Heart right ventricle (tissue), 16 donors: Measurements from ENCODE around the gene BACH1. TPM values are rescaled to one million over a fixed set of nuclear protein-coding genes. Genes with fewer than 3 reads are reported as not detected.

ENCODE experiments used
- ATAC-seq, 8 donors: fragments of 200-7000 bp; cut with Tn5 transposase; one replicate each; pipeline ENCODE4 v1.9.1; 2020; ENCODE audit warnings: mild to moderate bottlenecking in 8 of 8, moderate library complexity in 8 of 8, moderate number of reproducible peaks in 1 of 8
- DNase-seq, 2 donors: peaks; one replicate each; pipeline ENCODE4 v3.0.0-alpha.2; 2020
- H3K27ac ChIP-seq, 10 donors: fragments of 200-600 bp; sonication (generic) in 2 of 10; one replicate each; pipeline versions ENCODE4 v1.5.0 to v1.8.0; 2020 to 2022; ENCODE audit warnings: mild to moderate bottlenecking in 3 of 10
- H3K27me3 ChIP-seq, 7 donors: fragments of 200-600 bp; one replicate each; pipeline ENCODE4 v1.8.0; 2021 to 2022; ENCODE audit warnings: mild to moderate bottlenecking in 2 of 7
- H3K36me3 ChIP-seq, 9 donors: fragments of 200-600 bp; sonication (generic) in 1 of 9; one replicate each; pipeline versions ENCODE4 v1.5.0 to v1.8.0; 2020 to 2022; ENCODE audit warnings: mild to moderate bottlenecking in 2 of 9
- H3K4me1 ChIP-seq, 9 donors: fragments of 200-600 bp; sonication (generic) in 1 of 9; one replicate each; pipeline versions ENCODE4 v1.5.0 to v1.8.0; 2020 to 2022; ENCODE audit warnings: mild to moderate bottlenecking in 4 of 9
- H3K4me3 ChIP-seq, 10 donors: fragments of 200-600 bp; sonication (generic) in 2 of 10; one replicate each; pipeline versions ENCODE4 v1.5.0 to v1.8.0; 2020 to 2022; ENCODE audit warnings: mild to moderate bottlenecking in 7 of 10, moderate library complexity in 2 of 10
- H3K9me3 ChIP-seq, 11 donors: fragments of 200-600 bp in 10 of 11; sonication (generic) in 2 of 11; one replicate each; pipeline versions ENCODE4 v1.5.0 to v1.8.0; 2013 to 2022; ENCODE audit warnings: mild to moderate bottlenecking in 2 of 11, control low read depth in 1 of 11, moderate library complexity in 1 of 11
- WGBS, 2 donors: extraction: QIAGEN DNeasy Blood & Tissue Kit; methylation state at CpG; one replicate each; pipeline ENCODE4 v1.1.7; 2013; ENCODE audit warnings: inconsistent platforms in 1 of 2; 5-methylcytosine and 5-hydroxymethylcytosine counted together
- intact Hi-C, 10 donors: fragments of 100-400 bp; cut with DNase I; formaldehyde crosslinking; loops; one replicate each; pipeline versions ENCODE4 v1.11.1 to v1.14.2; 2022
- polyA plus RNA-seq, 2 donors: library from polyadenylated mRNA; stranded (reverse); fragments of 200-250 nt; gene quantifications; one replicate each; pipeline ENCODE4 v1.2.3, GENCODE V29; 2013
- total RNA-seq, 10 donors: library from RNA; stranded (reverse); fragmentation: NEBNext Ultra II Directional in 3 of 10; extraction: Animal tissue kit (Norgen Biotek cat#: 25700) in 3 of 10; gene quantifications; one replicate each; pipeline versions ENCODE4 v1.2.1 to v1.2.4, GENCODE V29; 2021 to 2023
- TF ChIP-seq, protein P1 (sequence below), 9 donors: fragments of 200-600 bp; sonication (generic) in 2 of 9; IDR thresholded peaks; one replicate each; pipeline versions ENCODE4 v1.5.0 to v1.8.0; 2021 to 2022; ENCODE audit warnings: antibody characterized with exemption in 9 of 9, mild to moderate bottlenecking in 5 of 9, moderate library complexity in 1 of 9
- donor health status: Arrhythmogenic right ventricular cardiomyopathy.
- donor health status: ischemic (EF 13 %, LVEDD 7.1; RV severe dilation, severe dysfunction).
- donor health status: healthy with polysubstance abuse.
- donor health status: DM: no; HTN: yes; CAD: no.
- donor health status: DM: no; HTN: no; CAD: no.
- donor health status: ischemic (EF 25% LVEDD 6.9; RV normal size, moderate dysfunction).
- donor health status: ischemic (EF 25% LVEDD 5.7; RV mildly dilated, moderate dysfunction).
- donor health status: healthy.
- donor health status: DM: yes; HTN: yes; CAD: no.
- donor health status: Ischemic cardiomyopathy.
- donor health status: ischemic (EF 35%, LVEDD 5.7; RV mildly dilated, moderate dysfunction).
- donor health status: nonischemic (EF 11% LVEDD 7.7; RV severe dilation, severe dysfunction).
- donor health status: DM: yes; HTN: yes; CAD: no.
- donor health status: PGD.
- donor health status: ischemic (EF 29% LVEDD 5.4; RV normal size, mild dysfunction).
- donor health status: nonischemic (EF 23%, LVEDD 6.1; RV moderate dilation, normal function).

Gene BACH1
- total and polyA plus RNA-seq, 12 donors: 2.7 to 78.7 (median 44.5) TPM

GRCh38 chr21:29260461-29260860, 38.3 kb upstream of the BACH1 start:
- intact Hi-C loops: no loop called here
- H3K4me3 ChIP-seq: no peak overlapping the region
- H3K36me3 ChIP-seq: no peaks in the 10 kb centered on the region
- DNase-seq: no peak
- TF ChIP-seq, protein P1, sequence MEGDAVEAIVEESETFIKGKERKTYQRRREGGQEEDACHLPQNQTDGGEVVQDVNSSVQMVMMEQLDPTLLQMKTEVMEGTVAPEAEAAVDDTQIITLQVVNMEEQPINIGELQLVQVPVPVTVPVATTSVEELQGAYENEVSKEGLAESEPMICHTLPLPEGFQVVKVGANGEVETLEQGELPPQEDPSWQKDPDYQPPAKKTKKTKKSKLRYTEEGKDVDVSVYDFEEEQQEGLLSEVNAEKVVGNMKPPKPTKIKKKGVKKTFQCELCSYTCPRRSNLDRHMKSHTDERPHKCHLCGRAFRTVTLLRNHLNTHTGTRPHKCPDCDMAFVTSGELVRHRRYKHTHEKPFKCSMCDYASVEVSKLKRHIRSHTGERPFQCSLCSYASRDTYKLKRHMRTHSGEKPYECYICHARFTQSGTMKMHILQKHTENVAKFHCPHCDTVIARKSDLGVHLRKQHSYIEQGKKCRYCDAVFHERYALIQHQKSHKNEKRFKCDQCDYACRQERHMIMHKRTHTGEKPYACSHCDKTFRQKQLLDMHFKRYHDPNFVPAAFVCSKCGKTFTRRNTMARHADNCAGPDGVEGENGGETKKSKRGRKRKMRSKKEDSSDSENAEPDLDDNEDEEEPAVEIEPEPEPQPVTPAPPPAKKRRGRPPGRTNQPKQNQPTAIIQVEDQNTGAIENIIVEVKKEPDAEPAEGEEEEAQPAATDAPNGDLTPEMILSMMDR (IDR thresholded peaks at IDR 0.05): no peak
- H3K9me3 ChIP-seq: peaks cover 0 to 2% (median 0%) of the 10 kb centered on the region in 11 donors
- 97 to 99% methylated on average over 2 of the region's 2 CpGs for WGBS, 2 donors
- H3K27me3 ChIP-seq: no peaks in the 10 kb centered on the region
- peaks cover 0 to 40% (median 6%) of the 10 kb centered on the region in 9 donors for H3K4me1 ChIP-seq
- no peak for ATAC-seq
- H3K27ac ChIP-seq: no peak overlapping the region

DNA sequence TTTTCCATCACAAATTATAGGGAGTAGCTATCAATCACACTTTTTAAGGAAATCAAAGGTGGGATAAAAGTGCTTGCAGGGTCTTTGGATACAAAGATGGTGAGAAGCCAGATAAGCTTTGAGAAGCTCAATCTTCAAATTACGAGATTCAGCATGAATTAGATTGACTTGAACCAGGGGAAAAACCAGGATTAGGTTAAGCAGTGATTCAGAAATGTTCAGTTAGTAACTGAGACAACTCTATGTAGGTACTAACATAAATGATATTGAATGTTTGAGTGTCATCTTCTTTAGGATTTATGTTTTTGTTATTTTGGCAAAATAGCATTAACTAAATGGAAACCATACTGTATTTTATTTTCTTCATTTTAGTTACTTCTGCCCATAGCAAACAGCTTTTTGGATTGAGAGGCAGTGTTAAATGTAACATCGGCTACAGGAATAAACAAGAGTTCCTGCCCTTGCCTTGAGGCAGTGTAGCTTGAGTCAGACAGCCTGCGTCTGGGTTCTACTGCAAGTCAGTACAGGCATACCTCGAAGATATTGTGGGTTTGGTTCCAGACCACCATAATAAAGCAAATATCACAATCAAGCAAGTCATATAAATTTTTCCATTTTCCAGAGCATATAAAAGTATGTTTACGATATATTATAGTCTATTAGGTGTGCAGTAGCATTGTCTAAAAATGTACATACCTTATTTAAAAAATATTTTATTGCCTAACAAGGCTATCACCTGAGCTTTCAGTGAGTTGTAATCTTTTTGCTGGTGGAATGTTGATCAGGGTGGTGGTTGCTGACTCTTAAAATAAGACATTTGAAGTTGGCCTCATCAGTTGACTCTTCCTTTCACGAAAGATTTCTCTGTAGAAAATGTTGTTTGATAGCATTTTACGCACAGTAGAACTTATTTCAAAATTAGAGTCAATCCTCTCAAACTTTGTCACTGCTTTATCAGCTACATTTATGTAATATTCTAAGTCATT, 36.9 kb upstream of the BACH1 start:
- H3K4me1 ChIP-seq: peaks cover 0 to 27% (median 6%) of the 10 kb centered on the region in 9 donors
- 93 to 95% methylated on average over 7 of the region's 7 CpGs for whole genome bisulfite sequencing, 2 donors
- H3K9me3 ChIP-seq: no peaks in the 10 kb centered on the region
- intact Hi-C loops: no loop called here
- no peaks in the 10 kb centered on the region for H3K36me3 ChIP-seq
- no peak for DNase-seq
- H3K27me3 ChIP-seq: no peaks in the 10 kb centered on the region
- no peak for ATAC-seq
- H3K4me3 ChIP-seq: no peak overlapping the region
- TF ChIP-seq, protein P1 (IDR thresholded peaks at IDR 0.05): no peak
- no peak overlapping the region for H3K27ac ChIP-seq

DNA sequence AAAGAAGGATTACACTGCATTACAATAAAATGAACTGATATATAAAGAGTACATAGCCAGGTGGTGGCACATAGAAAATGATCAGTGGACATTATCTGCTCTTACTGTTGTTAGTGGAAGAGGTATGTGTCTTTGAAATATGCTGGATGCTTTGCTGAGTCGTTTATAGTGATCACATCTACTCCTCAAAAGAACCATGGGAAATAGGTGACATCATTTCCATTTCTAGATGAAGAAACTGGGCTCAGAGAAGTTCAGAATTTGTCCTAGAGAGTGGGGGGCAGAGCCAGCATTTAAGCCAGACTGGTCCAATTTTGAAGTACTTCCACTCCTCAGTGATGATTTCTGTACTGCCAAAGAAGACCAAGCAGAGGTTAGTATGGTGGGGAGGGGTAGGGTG, 34.0 kb upstream of the BACH1 start:
- H3K27ac ChIP-seq: no peak overlapping the region
- TF ChIP-seq, protein P1 (IDR thresholded peaks at IDR 0.05): no peak
- ATAC-seq (no peak), DNase-seq (no peak)
- H3K9me3 ChIP-seq: no peaks in the 10 kb centered on the region
- intact Hi-C loops: no loop called here
- H3K4me3 ChIP-seq: no peak overlapping the region
- H3K36me3 ChIP-seq: no peaks in the 10 kb centered on the region
- WGBS, 2 donors: 9 to 15% methylated on average over 1 of the region's 1 CpG
- no peaks in the 10 kb centered on the region for H3K27me3 ChIP-seq
- H3K4me1 ChIP-seq: peaks cover 0 to 2% (median 0%) of the 10 kb centered on the region in 9 donors

DNA sequence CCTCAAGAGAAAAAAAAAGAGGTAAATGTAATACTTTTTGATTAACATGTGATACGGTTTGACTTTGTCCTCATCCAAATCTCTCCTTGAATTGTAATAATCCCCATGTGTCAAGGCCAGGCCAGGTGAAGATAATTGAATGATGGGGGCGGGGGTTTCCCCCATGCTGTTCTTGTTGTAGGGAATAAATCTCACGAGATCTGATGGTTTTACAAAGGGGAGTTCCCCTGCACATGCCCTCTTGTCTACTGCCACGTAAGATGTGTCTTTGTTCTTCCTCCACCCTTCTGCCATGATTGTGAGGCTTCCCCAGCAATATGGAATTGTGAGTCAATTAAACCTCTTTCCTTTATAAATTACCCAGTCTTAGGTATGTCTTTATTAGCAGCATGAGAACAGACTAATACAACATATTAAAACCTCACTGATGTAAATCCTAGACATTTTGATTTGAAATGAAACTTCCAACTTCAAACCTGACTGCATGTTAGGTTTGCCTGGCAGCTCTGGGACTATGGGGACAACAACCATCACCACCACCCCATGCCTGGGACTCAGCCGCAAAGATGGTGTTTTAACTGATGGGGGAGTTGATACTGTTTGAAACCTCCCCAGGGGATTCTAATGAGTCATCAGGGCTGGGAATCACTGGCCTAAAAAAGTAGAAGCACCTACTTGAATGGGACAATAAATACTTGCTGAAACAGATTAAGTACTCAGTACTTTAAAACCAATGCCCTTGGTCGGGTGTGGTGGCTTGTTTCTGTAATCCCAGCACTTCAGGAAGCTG, 32.8 kb upstream of the BACH1 start:
- intact Hi-C loops: no loop called here

More for the DNA sequence above, 32.8 kb upstream of the BACH1 start:
- no peak overlapping the region for H3K27ac ChIP-seq
- ATAC-seq (no peak), DNase-seq (no peak)
- no peaks in the 10 kb centered on the region for H3K36me3 ChIP-seq
- no peaks in the 10 kb centered on the region for H3K4me1 ChIP-seq
- H3K9me3 ChIP-seq: no peaks in the 10 kb centered on the region
- TF ChIP-seq, protein P1 (IDR thresholded peaks at IDR 0.05): no peak
- no peak overlapping the region for H3K4me3 ChIP-seq
- WGBS, 2 donors: 81 to 88% methylated on average over 6 of the region's 6 CpGs
- H3K27me3 ChIP-seq: no peaks in the 10 kb centered on the region
